GM06990 (cell line): ENCODE results near the gene MAML2.

ENCODE experiments used
- DNase-seq: peaks from one replicate; pipeline ENCODE4 v3.0.0-alpha.2; 2011; ENCODE audit not compliant: insufficient read length; ENCODE audit errors: extremely low read depth
- H3K27me3 ChIP-seq: replicated peaks from 2 replicates; pipeline ENCODE4 v1.6.0; 2011; ENCODE audit warnings: low read length; ENCODE audit not compliant: control insufficient read depth, insufficient read depth
- H3K36me3 ChIP-seq: 2 replicates; pipeline ENCODE4 v1.5.1; 2011; ENCODE audit warnings: low read length; ENCODE audit not compliant: control insufficient read depth, insufficient read depth
- H3K4me3 ChIP-seq: replicated peaks from 2 replicates; pipeline ENCODE4 v1.5.1; 2011; ENCODE audit warnings: low read depth, mild to moderate bottlenecking, control low read depth, low read length
- CTCF ChIP-seq: IDR thresholded peaks from 2 replicates; pipeline ENCODE4 v1.5.1; 2011; ENCODE audit warnings: low read length, control low read depth, mild to moderate bottlenecking, inconsistent platforms; ENCODE audit not compliant: insufficient read depth, poor library complexity, severe bottlenecking

MAML2 gene

GRCh38 chr11:96126917-96127595 is 215.9 kb downstream of the MAML2 start:
- H3K27me3 ChIP-seq = no peaks in the 10 kb centered on the region
- H3K4me3 ChIP-seq = no peak overlapping the region
- H3K36me3 ChIP-seq = no peaks in the 10 kb centered on the region
- DNase-seq = no peak
- no peak for TF ChIP-seq CTCF

DNA sequence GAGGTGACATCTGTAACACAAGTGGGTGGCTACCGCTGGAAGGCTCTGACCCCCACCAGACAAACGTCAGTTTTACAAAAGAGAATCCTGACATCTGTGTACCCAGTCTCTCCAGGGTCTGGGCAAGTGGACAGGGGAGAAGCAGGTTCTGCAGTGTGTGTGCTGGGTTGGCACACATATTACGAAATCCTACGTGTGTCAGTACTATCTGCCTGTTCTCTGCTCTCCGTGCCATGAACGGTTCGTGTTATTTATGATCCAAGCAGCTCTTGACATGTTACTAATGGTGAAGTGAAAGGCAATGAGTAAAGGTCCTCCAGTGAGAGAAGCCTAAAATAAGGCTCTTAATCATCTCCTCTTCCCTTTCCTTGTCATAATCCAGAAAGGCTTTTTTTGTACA is 217.6 kb downstream of the MAML2 start:
- Histone ChIP-seq H3K4me3 (no peak overlapping the region), H3K27me3 (no peaks in the 10 kb centered on the region), H3K36me3 (no peaks in the 10 kb centered on the region)
- DNase-seq = no peak
- no peak for TF ChIP-seq CTCF

- no peaks in the 10 kb centered on the region for H3K27me3 ChIP-seq
Measured at GRCh38 chr11:96124155-96124554, 218.8 kb downstream of the MAML2 start.

DNA sequence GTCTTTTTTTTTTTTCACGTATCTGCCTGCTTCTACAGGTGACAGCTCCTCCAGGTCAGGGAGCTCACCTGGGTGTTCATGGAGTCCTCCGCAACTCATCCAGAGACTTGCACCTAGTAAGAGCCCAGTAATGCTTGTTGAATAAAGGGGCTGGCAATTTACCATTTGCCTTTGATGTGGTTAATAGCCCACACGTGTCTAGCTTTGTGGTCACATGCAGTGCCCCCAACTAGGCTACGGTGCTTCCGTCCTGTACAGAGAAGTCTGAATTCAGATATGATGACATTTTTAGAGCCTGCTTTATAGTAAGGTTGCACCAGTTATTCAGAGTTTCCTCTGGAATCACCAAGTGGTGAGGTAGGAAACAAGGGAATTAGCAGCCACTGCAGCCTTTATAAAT is 219.7 kb downstream of the MAML2 start:
- Histone ChIP-seq H3K4me3 (no peak overlapping the region), H3K27me3 (no peaks in the 10 kb centered on the region), H3K36me3 (no peaks in the 10 kb centered on the region)
- no peak for DNase-seq
- TF ChIP-seq CTCF = no peak

More at GRCh38 chr11:96124155-96124554, 218.8 kb downstream of the MAML2 start:
- Histone ChIP-seq H3K36me3 (no peaks in the 10 kb centered on the region), H3K4me3 (no peak overlapping the region)
- DNase-seq = no peak
- TF ChIP-seq CTCF = no peak

DNA sequence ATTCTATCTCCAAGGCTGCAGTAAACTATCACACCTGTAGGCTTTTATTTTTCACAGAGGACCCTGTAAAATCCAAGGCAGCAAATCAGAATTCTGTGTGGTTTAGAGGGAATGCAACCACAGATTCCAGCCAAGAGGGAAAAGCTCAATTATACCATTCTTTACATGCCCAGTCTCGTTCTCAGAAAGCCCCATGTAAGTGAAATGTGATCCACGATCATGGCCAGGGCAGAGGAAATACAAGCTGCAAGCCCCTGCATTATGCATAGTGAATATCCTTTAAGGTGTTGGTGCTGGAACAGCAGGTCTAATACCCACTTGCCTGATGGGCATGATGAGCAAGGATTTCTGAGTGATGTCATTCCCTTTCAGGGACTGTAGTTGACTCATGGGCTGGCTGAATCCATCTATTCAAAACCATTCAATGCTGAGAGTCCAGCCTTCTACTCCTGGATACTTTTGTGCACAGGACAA is 220.4 kb downstream of the MAML2 start:
- no peak for TF ChIP-seq CTCF
- no peaks in the 10 kb centered on the region for H3K27me3 ChIP-seq
- no peak for DNase-seq
- no peaks in the 10 kb centered on the region for H3K36me3 ChIP-seq
- H3K4me3 ChIP-seq = no peak overlapping the region

DNA sequence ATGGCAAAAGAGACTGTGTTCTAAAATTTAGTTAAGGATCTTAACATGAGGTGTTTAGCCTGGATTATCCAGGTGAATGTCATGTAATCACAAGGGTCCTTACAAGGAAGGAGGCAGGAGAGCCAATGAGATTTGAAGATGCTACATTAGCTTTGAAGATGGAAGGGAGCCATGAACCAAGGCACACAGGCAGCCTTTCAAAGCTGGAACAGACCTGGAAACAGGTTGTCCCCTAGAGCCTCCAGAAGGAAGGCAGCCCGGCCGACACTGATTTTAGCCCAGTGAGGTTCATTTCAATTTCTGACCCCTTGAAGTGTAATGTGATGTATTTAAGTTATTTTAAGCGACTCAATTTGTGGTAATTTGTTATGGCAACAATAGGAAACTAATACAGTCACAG is 223.8 kb downstream of the MAML2 start:
- Histone ChIP-seq H3K36me3 (no peaks in the 10 kb centered on the region), H3K27me3 (no peaks in the 10 kb centered on the region), H3K4me3 (no peak overlapping the region)
- TF ChIP-seq CTCF = no peak
- DNase-seq = no peak
